NCI-H226 (cell line): ENCODE data around the gene CLBA1.
A peak's percentile ranks its signal among the peaks of the same experiment; 100 is the strongest.
"Not testable (repeated sequence)": the region's sequence is repeated elsewhere in the genome, so short reads cannot be mapped to it uniquely, and the experiment has no call there.

Source experiments
- DNase-seq: peaks from one replicate; pipeline ENCODE4 v3.0.0-alpha.2; 2015

The CLBA1 gene

GRCh38 chr14:104948736-104949031 lies 36.9 kb upstream of the CLBA1 start:
- no peak for DNase-seq

GRCh38 chr14:104949406-104949955 lies 36.1 kb upstream of the CLBA1 start:
- DNase-seq, result not testable (repeated sequence)

- DNase-seq, result no peak
Observed at GRCh38 chr14:104950021-104950420, 35.6 kb upstream of the CLBA1 start.

GRCh38 chr14:104950701-104951100 lies 34.9 kb upstream of the CLBA1 start:
- DNase-seq, result not testable (repeated sequence)

GRCh38 chr14:104951863-104952657 lies 33.5 kb upstream of the CLBA1 start:
- not testable (repeated sequence) for DNase-seq

GRCh38 chr14:104953097-104953496 lies 32.5 kb upstream of the CLBA1 start:
- DNase-seq, result no peak

- no peak for DNase-seq
Observed at GRCh38 chr14:104953896-104954656, 31.5 kb upstream of the CLBA1 start.

GRCh38 chr14:104954746-104955395 lies 30.7 kb upstream of the CLBA1 start:
- no peak for DNase-seq

GRCh38 chr14:104955396-104955770 lies 30.2 kb upstream of the CLBA1 start:
- no peak for DNase-seq

GRCh38 chr14:104956290-104956890 lies 29.2 kb upstream of the CLBA1 start:
- no peak for DNase-seq

GRCh38 chr14:104957146-104958113 lies 28.2 kb upstream of the CLBA1 start:
- no peak for DNase-seq

- no peak for DNase-seq
Observed at GRCh38 chr14:104964546-104964945, 21.0 kb upstream of the CLBA1 start.

- DNase-seq, result no peak
Observed at GRCh38 chr14:104965561-104966231, 19.9 kb upstream of the CLBA1 start.

- no peak for DNase-seq
Observed at GRCh38 chr14:104966261-104966865, 19.2 kb upstream of the CLBA1 start.

- DNase-seq, result no peak
Observed at GRCh38 chr14:104966981-104967385, 18.6 kb upstream of the CLBA1 start.

GRCh38 chr14:104967386-104968152 lies 18.0 kb upstream of the CLBA1 start:
- DNase-seq, result peak; percentile 68

- DNase-seq, result peak; percentile 84
Observed at GRCh38 chr14:104968153-104968527, 17.4 kb upstream of the CLBA1 start.

GRCh38 chr14:104968541-104969401 lies 16.8 kb upstream of the CLBA1 start:
- peak; percentile 59 for DNase-seq

GRCh38 chr14:104969741-104970230 lies 15.8 kb upstream of the CLBA1 start:
- DNase-seq, result no peak
